Muscle layer of colon (tissue), 2 donors: ENCODE results near the gene SLC66A2.

Source experiments
- H3K27ac ChIP-seq: one replicate; pipeline ENCODE4 v1.7.0; 2013; ENCODE audit warnings: low read depth, mild to moderate bottlenecking, low read length, moderate library complexity
- H3K27me3 ChIP-seq, 2 donors: one replicate each; pipeline ENCODE4 v1.7.0; 2013; ENCODE audit warnings: low read length in 2 of 2, mild to moderate bottlenecking in 2 of 2; ENCODE audit not compliant: insufficient read depth in 2 of 2, control insufficient read depth in 1 of 2
- H3K36me3 ChIP-seq: one replicate; pipeline ENCODE4 v1.7.0; 2013; ENCODE audit warnings: mild to moderate bottlenecking, low read length; ENCODE audit not compliant: insufficient read depth
- H3K4me1 ChIP-seq: one replicate; pipeline ENCODE4 v1.7.0; 2013; ENCODE audit warnings: mild to moderate bottlenecking, low read length; ENCODE audit not compliant: insufficient read depth
- H3K4me3 ChIP-seq, 2 donors: one replicate each; pipeline ENCODE4 v1.7.0; 2013; ENCODE audit warnings: low read length in 2 of 2, low read depth in 1 of 2, mild to moderate bottlenecking in 1 of 2, moderate library complexity in 1 of 2
- H3K9ac ChIP-seq: one replicate; pipeline ENCODE4 v1.7.0; 2013; ENCODE audit warnings: low read length
- H3K9me3 ChIP-seq: one replicate; pipeline ENCODE4 v1.7.0; 2013; ENCODE audit warnings: mild to moderate bottlenecking, low read length
- donor health status: abdominal sarcoma.
- donor health status: Adenocarcinoma of cecum.

Gene SLC66A2

GRCh38 chr18:79912994-79913831 is 38.2 kb downstream of the SLC66A2 start:
- Histone ChIP-seq H3K36me3 (peaks cover 5% of the 10 kb centered on the region), H3K9ac (no peak overlapping the region), H3K4me3 (no peak overlapping the region), H3K27ac (no peak overlapping the region), H3K9me3 (no peaks in the 10 kb centered on the region), H3K27me3 (no peaks in the 10 kb centered on the region), H3K4me1 (no peaks in the 10 kb centered on the region)

- no peaks in the 10 kb centered on the region for H3K27me3 ChIP-seq
- no peak overlapping the region for H3K27ac ChIP-seq
- H3K4me1 ChIP-seq = no peaks in the 10 kb centered on the region
- no peaks in the 10 kb centered on the region for H3K9me3 ChIP-seq
- H3K36me3 ChIP-seq = peaks cover 5% of the 10 kb centered on the region
- H3K4me3 ChIP-seq = no peak overlapping the region
- no peak overlapping the region for H3K9ac ChIP-seq
These were observed 39.0 kb downstream of the SLC66A2 start for GRCh38 chr18:79912409-79912991.

- H3K27me3 ChIP-seq = no peaks in the 10 kb centered on the region
- H3K36me3 ChIP-seq = peaks cover 5% of the 10 kb centered on the region
- H3K27ac ChIP-seq = no peak overlapping the region
These were observed 39.8 kb downstream of the SLC66A2 start for GRCh38 chr18:79911344-79912270.

GRCh38 chr18:79910563-79911343 is 40.7 kb downstream of the SLC66A2 start:
- no peak overlapping the region for H3K4me3 ChIP-seq
- peaks cover 5% of the 10 kb centered on the region for H3K36me3 ChIP-seq
- no peak overlapping the region for H3K9ac ChIP-seq
- H3K27ac ChIP-seq = no peak overlapping the region
- no peaks in the 10 kb centered on the region for H3K9me3 ChIP-seq
- no peaks in the 10 kb centered on the region for H3K27me3 ChIP-seq
- no peaks in the 10 kb centered on the region for H3K4me1 ChIP-seq

More at GRCh38 chr18:79911344-79912270, 39.8 kb downstream of the SLC66A2 start:
- Histone ChIP-seq H3K4me3 (no peak overlapping the region), H3K9me3 (no peaks in the 10 kb centered on the region), H3K9ac (no peak overlapping the region), H3K4me1 (no peaks in the 10 kb centered on the region)

GRCh38 chr18:79906706-79907105 is 44.7 kb downstream of the SLC66A2 start:
- H3K9ac ChIP-seq = no peak overlapping the region
- no peaks in the 10 kb centered on the region for H3K4me1 ChIP-seq
- no peaks in the 10 kb centered on the region for H3K27me3 ChIP-seq
- no peak overlapping the region for H3K27ac ChIP-seq
- peaks cover 5% of the 10 kb centered on the region for H3K36me3 ChIP-seq
- H3K4me3 ChIP-seq = no peak overlapping the region
- no peaks in the 10 kb centered on the region for H3K9me3 ChIP-seq

- Histone ChIP-seq H3K4me3 (no peak overlapping the region), H3K27me3 (no peaks in the 10 kb centered on the region), H3K9ac (no peak overlapping the region), H3K4me1 (no peaks in the 10 kb centered on the region), H3K9me3 (no peaks in the 10 kb centered on the region), H3K27ac (no peak overlapping the region), H3K36me3 (peaks cover 5% of the 10 kb centered on the region)
These were observed 45.5 kb downstream of the SLC66A2 start for GRCh38 chr18:79905993-79906392.

GRCh38 chr18:79905389-79905911 is 46.0 kb downstream of the SLC66A2 start:
- peaks cover 5% of the 10 kb centered on the region for H3K36me3 ChIP-seq
- H3K27ac ChIP-seq = no peak overlapping the region

GRCh38 chr18:79904357-79905147 is 46.9 kb downstream of the SLC66A2 start:
- no peaks in the 10 kb centered on the region for H3K27me3 ChIP-seq
- H3K27ac ChIP-seq = no peak overlapping the region
- H3K4me3 ChIP-seq = no peak overlapping the region
- H3K9ac ChIP-seq = no peak overlapping the region
- no peaks in the 10 kb centered on the region for H3K4me1 ChIP-seq
- H3K36me3 ChIP-seq = peaks cover 5% of the 10 kb centered on the region
- H3K9me3 ChIP-seq = no peaks in the 10 kb centered on the region

More at GRCh38 chr18:79905389-79905911, 46.0 kb downstream of the SLC66A2 start:
- no peaks in the 10 kb centered on the region for H3K27me3 ChIP-seq
- no peaks in the 10 kb centered on the region for H3K9me3 ChIP-seq
- no peak overlapping the region for H3K9ac ChIP-seq
- no peaks in the 10 kb centered on the region for H3K4me1 ChIP-seq
- no peak overlapping the region for H3K4me3 ChIP-seq

- H3K9me3 ChIP-seq = no peaks in the 10 kb centered on the region
These were observed 47.6 kb downstream of the SLC66A2 start for GRCh38 chr18:79903787-79904356.

More at GRCh38 chr18:79903787-79904356, 47.6 kb downstream of the SLC66A2 start:
- H3K4me3 ChIP-seq = no peak overlapping the region
- H3K4me1 ChIP-seq = no peaks in the 10 kb centered on the region
- no peak overlapping the region for H3K9ac ChIP-seq
- H3K27me3 ChIP-seq = no peaks in the 10 kb centered on the region
- no peak overlapping the region for H3K27ac ChIP-seq
- peaks cover 1% of the 10 kb centered on the region for H3K36me3 ChIP-seq
